Measurements from ENCODE around the gene AK3.

GRCh38 chr9:4684820-4685219, 56.2 kb downstream of the AK3 start:
- TF ChIP-seq, protein P1, sequence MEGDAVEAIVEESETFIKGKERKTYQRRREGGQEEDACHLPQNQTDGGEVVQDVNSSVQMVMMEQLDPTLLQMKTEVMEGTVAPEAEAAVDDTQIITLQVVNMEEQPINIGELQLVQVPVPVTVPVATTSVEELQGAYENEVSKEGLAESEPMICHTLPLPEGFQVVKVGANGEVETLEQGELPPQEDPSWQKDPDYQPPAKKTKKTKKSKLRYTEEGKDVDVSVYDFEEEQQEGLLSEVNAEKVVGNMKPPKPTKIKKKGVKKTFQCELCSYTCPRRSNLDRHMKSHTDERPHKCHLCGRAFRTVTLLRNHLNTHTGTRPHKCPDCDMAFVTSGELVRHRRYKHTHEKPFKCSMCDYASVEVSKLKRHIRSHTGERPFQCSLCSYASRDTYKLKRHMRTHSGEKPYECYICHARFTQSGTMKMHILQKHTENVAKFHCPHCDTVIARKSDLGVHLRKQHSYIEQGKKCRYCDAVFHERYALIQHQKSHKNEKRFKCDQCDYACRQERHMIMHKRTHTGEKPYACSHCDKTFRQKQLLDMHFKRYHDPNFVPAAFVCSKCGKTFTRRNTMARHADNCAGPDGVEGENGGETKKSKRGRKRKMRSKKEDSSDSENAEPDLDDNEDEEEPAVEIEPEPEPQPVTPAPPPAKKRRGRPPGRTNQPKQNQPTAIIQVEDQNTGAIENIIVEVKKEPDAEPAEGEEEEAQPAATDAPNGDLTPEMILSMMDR (IDR thresholded peaks at IDR 0.05; ENCODE audit: low read length): no peak
- TF ChIP-seq EZH2 (optimal IDR thresholded peaks at IDR 0.05; ENCODE audit: low read depth, low read length) (no peak), EZH2phosphoT487 (IDR thresholded peaks at IDR 0.05; ENCODE audit: low read length) (no peak)
